GM18505 (cell line): Measurements from ENCODE around the gene SLC6A9.

ENCODE experiments used
- ATAC-seq: cut with Tn5 transposase; IDR thresholded peaks from one replicate; pipeline ENCODE4 v1.9.1; 2021; ENCODE audit not compliant: unreplicated experiment
- POLR2A ChIP-seq: IDR thresholded peaks from 4 replicates; pipeline ENCODE4 v1.6.1; 2011; ENCODE audit warnings: borderline replicate concordance; ENCODE audit not compliant: insufficient read depth, insufficient read length; ENCODE audit errors: extremely low read depth

SLC6A9 gene

GRCh38 chr1:43977376-43978263 is 53.6 kb downstream of the SLC6A9 start:
- TF ChIP-seq POLR2A: no peak
- no peak for ATAC-seq

- ATAC-seq: no peak
- TF ChIP-seq POLR2A: no peak
These were observed 54.4 kb downstream of the SLC6A9 start for GRCh38 chr1:43976890-43977289.

DNA sequence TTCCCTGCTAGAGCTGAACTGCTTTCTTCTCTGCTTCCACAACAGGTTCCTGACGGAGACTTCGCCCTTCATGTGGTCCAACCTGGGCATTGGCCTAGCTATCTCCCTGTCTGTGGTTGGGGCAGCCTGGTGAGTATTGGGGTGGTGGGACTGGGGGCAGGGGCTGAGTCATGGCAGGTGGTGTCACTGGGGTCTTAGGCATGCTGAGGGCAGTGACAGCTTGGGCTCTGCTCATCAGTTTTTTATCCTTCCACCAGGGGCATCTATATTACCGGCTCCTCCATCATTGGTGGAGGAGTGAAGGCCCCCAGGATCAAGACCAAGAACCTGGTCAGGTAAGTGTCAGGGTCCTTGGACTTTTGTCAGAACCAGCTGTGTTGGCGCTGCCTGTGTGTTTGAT is 55.2 kb downstream of the SLC6A9 start:
- no peak for ATAC-seq
- TF ChIP-seq POLR2A: no peak

GRCh38 chr1:43975249-43975961 is 55.9 kb downstream of the SLC6A9 start:
- no peak for ATAC-seq

GRCh38 chr1:43974443-43975248 is 56.6 kb downstream of the SLC6A9 start, which contains the start of gene ATP6V0B:
TSS of gene ATP6V0B (plus strand) at chr1:43974960. CDS start at chr1:43975041, 81 bp downstream.
- ATAC-seq: peak; percentile 66

More at GRCh38 chr1:43975249-43975961, 55.9 kb downstream of the SLC6A9 start:
- TF ChIP-seq POLR2A: no peak

DNA sequence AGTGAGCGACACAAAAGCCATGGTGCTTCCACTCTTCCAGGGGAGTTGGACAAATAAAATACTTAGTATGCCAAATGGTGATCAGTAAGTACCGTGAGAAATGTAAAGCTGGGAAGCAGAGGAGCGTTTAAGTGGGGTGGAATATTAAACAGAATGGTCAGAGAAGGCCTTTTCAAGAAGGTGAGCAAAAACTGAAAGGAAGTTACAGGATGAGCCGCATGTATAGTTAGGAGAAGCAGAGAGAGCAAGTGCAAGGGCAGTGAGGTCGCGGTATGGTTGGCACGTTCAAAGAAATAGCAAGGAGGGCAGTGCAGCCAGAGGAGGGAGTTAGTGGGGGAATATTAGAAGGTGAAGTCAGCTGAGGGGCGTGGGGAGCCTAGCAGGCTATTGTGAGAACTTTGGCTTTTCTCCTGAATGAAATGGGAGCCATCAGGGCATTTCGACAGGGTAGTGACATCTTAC is 57.2 kb downstream of the SLC6A9 start:
- ATAC-seq: peak; percentile 0
- TF ChIP-seq POLR2A: no peak

More at GRCh38 chr1:43974443-43975248, 56.6 kb downstream of the SLC6A9 start, which contains the start of gene ATP6V0B:
- TF ChIP-seq POLR2A: peak; percentile 78

DNA sequence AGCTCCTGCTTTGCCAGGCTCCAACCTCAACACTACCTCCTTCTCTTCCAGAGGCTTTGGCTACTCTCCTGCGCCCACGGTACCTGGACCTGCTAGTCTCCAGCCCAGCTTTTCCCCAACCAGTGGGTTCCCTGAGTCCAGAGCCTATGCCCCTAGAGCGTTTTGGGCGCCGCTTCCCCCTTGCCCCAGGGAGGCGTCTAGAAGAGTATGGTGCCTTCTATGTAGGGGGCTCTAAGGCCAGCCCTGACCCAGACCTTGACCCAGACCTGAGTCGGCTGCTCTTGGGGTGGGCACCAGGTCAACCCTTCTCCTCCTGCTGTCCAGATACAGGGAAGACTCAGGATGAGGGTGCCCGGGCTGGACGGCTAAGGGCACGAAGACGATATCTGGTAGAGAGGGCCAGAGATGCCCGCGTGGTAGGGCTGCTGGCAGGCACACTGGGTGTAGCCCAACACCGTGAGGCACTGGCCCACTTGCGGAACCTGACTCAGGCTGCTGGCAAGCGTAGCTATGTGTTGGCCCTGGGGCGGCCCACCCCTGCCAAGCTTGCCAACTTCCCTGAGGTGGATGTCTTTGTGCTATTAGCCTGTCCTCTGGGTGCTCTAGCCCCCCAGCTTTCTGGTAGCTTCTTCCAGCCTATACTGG is 59.8 kb downstream of the SLC6A9 start:
- no peak for ATAC-seq
- no peak for TF ChIP-seq POLR2A

DNA sequence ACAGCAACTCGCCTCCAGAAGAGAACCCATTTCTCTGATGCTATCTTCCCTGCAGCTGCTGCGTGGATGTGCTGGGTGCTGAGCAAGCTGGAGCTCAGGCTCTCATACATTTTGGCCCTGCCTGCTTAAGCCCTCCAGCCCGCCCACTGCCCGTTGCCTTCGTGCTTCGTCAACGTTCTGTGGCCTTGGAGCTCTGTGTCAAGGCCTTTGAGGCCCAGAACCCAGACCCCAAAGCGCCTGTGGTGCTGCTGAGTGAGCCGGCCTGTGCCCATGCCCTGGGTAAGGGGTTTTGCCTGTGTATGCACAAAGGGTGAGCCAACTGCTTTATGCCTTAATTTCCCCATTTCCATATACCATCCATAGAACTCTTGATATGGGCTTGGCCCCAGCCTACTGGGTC is 60.4 kb downstream of the SLC6A9 start:
- TF ChIP-seq POLR2A: no peak
- ATAC-seq: no peak

DNA sequence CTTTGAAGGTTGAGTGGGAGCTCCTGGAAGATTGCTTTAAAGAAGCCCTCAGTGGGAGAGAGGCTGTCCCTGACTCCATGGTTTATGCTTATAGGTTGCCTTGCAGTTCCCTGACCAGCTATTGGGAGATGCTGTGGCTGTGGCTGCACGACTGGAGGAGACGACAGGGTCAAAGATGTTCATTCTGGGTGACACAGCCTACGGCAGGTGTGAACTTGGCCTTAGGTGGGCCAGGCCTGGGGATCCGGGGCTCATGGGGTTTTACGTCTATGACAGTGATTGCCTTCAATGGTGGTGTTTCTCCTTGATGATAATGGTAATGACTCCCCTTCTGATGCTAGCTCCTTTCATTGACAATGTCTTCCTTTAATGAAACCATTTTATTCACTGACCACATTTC is 60.8 kb downstream of the SLC6A9 start:
- no peak for ATAC-seq
- TF ChIP-seq POLR2A: no peak

DNA sequence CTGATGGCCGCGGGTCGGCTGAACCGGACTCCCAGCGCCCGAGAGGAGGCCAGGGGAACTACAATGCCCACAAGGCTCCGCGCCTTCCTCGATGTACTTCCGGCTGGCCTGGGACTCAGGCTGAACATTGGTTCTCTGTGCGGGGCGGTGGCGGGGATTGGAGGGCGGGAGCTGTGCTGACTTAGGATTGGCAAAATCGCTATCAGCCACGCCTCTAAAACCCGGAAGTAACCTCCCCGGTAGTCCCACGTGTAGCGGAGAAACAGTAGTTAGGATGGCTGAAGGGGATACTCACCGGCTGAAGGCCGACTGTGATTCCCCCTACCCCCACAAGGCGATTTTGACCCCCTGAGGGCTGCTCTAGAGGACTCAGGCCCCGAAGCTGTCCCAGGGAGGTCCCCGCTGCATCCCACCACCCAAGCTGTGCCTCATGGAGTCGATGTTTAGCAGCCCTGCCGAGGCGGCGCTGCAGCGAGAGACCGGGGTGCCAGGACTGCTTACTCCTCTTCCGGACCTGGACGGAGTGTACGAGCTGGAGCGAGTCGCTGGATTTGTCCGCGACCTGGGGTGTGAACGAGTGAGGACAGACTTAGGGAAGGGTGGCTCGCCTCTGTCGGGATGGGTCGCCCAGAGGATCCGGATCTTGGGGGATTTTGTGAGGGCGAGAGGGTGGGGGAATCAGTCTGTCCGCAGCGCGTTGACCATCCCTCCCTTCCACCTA is 61.4 kb downstream of the SLC6A9 start, which contains the start of gene DPH2:
Gene DPH2 (plus strand): TSS at position 265 of the 721 bp plus-strand sequence. CDS start 166 bp downstream, at position 431.
- peak; percentile 71 for ATAC-seq
- peak; percentile 67 for TF ChIP-seq POLR2A

GRCh38 chr1:43969416-43969745 is 61.9 kb downstream of the SLC6A9 start:
- no peak for TF ChIP-seq POLR2A
- ATAC-seq: no peak
